Kidney (tissue), 14 donors: ENCODE results near the gene RASSF9. TPM values are rescaled to one million over a fixed set of nuclear protein-coding genes. Genes with fewer than 3 reads are reported as not detected.

Source experiments
- DNase-seq, 5 donors: peaks; one replicate each; pipeline ENCODE4 v3.0.0-alpha.2; 2013 to 2020
- FAIRE-seq: peaks from 2 replicates; lab custom pipeline; 2012; peaks lifted over from hg19 to GRCh38; lab: Jason Lieb, UNC
- H3K27ac ChIP-seq, 2 donors: one replicate each; pipeline ENCODE4 v1.7.0; 2013; ENCODE audit warnings: low read depth in 2 of 2, low read length in 2 of 2, inconsistent platforms in 1 of 2
- H3K27me3 ChIP-seq: one replicate; pipeline ENCODE4 v1.7.1; 2013; ENCODE audit warnings: low read length, inconsistent platforms; ENCODE audit not compliant: control insufficient read depth, insufficient read depth
- H3K36me3 ChIP-seq, 3 donors: one replicate each; pipeline versions ENCODE4 v1.7.0 to v1.7.1; 2013; ENCODE audit warnings: low read length in 3 of 3, control low read depth in 1 of 3, inconsistent platforms in 1 of 3; ENCODE audit not compliant: insufficient read depth in 3 of 3, control insufficient read depth in 2 of 3
- H3K4me1 ChIP-seq, 3 donors: one replicate each; pipeline versions ENCODE4 v1.7.0 to v1.7.1; 2013; ENCODE audit warnings: low read length in 3 of 3, inconsistent platforms in 1 of 3, low read depth in 1 of 3; ENCODE audit not compliant: control insufficient read depth in 2 of 3, insufficient read depth in 2 of 3
- H3K4me3 ChIP-seq, 3 donors: one replicate each; pipeline versions ENCODE4 v1.7.0 to v1.8.1; 2013; ENCODE audit warnings: low read length in 3 of 3, control low read depth in 1 of 3, inconsistent platforms in 1 of 3
- H3K9ac ChIP-seq, 3 donors: one replicate each; pipeline versions ENCODE4 v1.7.0 to v1.7.1; 2013; ENCODE audit warnings: low read length in 3 of 3, control low read depth in 1 of 3, inconsistent platforms in 1 of 3
- H3K9me3 ChIP-seq, 3 donors: one replicate each; pipeline versions ENCODE4 v1.7.0 to v1.7.1; 2013; ENCODE audit warnings: low read length in 3 of 3, control low read depth in 1 of 3, inconsistent platforms in 1 of 3; ENCODE audit not compliant: control insufficient read depth in 2 of 3, insufficient read depth in 1 of 3
- intact Hi-C: fragments of 100-400 bp; cut with DNase I; formaldehyde crosslinking; loops from one replicate; pipeline ENCODE4 v1.11.1; 2022
- polyA plus RNA-seq: library from polyadenylated mRNA; stranded (reverse); fragments of 350-450 nt; fragmentation: Illumina TruSeq; extraction: RNeasy Lipid Tissue Mini Kit (QIAGEN cat#74804); gene quantifications from one replicate; pipeline ENCODE4 v1.2.3, GENCODE V29; 2014; ENCODE audit warnings: low read depth, low replicate concordance; ENCODE audit not compliant: insufficient read depth
- total RNA-seq: library from RNA; stranded (reverse); fragmentation: NEBNext Ultra II Directional; extraction: Animal tissue kit (Norgen Biotek cat#: 25700); gene quantifications from one replicate; pipeline ENCODE4 v1.2.1, GENCODE V29; 2021
- TF ChIP-seq, protein P1 (sequence below): IDR thresholded peaks from 3 replicates; pipeline ENCODE4 v1.5.1; 2012; ENCODE audit warnings: mild to moderate bottlenecking, moderate library complexity, borderline replicate concordance; ENCODE audit not compliant: insufficient read depth; ENCODE audit errors: extremely low read depth
- donor health status: control.
- donor health status: control.
- donor health status: control.
- donor health status: control.
- donor health status: control.
- donor health status: DM: yes; HTN: yes; CAD: no.
- donor health status: Normal renal cell carcinoma (clear cell type).

The RASSF9 gene
- total and polyA plus RNA-seq, 2 donors from 2014 or later, result 1.0 to 10.1 TPM

DNA sequence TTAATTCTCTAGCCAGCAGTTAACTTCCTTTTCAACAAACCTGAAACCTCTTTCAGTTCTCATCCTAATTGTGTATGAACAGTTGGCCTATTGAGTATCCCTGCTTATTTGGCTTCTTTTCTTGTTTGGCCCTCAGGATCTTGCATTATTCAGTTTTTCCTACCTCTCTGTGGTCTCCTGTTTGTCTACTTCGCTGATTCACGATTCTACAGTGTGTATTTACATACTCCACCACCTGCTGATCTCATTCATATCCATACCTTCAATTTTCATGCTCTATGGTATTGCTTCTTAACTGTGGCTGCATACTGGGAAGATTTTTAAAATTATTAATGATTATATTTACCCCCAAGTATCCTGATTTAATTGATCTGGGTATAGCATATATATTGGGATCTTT lies 56.4 kb downstream of the RASSF9 start:
- no peak for DNase-seq
- Histone ChIP-seq H3K4me1 (no peaks in the 10 kb centered on the region), H3K4me3 (no peak overlapping the region), H3K9me3 (no peaks in the 10 kb centered on the region), H3K36me3 (no peaks in the 10 kb centered on the region), H3K27ac (no peak overlapping the region), H3K9ac (no peak overlapping the region), H3K27me3 (no peaks in the 10 kb centered on the region)
- no peak for FAIRE-seq
- intact Hi-C loops, result no loop called here
- TF ChIP-seq, protein P1, sequence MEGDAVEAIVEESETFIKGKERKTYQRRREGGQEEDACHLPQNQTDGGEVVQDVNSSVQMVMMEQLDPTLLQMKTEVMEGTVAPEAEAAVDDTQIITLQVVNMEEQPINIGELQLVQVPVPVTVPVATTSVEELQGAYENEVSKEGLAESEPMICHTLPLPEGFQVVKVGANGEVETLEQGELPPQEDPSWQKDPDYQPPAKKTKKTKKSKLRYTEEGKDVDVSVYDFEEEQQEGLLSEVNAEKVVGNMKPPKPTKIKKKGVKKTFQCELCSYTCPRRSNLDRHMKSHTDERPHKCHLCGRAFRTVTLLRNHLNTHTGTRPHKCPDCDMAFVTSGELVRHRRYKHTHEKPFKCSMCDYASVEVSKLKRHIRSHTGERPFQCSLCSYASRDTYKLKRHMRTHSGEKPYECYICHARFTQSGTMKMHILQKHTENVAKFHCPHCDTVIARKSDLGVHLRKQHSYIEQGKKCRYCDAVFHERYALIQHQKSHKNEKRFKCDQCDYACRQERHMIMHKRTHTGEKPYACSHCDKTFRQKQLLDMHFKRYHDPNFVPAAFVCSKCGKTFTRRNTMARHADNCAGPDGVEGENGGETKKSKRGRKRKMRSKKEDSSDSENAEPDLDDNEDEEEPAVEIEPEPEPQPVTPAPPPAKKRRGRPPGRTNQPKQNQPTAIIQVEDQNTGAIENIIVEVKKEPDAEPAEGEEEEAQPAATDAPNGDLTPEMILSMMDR, result no peak

DNA sequence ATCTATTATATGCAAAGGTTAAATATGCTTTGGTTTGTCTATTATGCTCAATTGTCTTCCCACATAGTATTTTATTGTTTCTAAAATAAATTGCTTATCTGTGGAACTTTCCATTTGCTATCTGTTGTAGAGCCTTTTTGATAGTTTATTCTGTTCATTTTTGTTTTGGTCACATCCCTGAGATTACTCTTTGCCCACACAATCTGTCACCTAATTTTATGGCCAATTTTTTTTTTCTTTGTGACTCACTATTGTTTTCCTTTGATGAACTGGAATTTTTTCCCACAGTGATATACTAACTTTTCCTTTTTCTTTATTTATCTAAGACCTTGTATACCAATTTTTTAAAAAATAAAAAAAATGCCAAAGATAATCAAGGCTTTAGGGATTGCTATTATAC lies 61.1 kb downstream of the RASSF9 start:
- no peak overlapping the region for H3K4me3 ChIP-seq
- H3K27ac ChIP-seq, result no peak overlapping the region
- no peaks in the 10 kb centered on the region for H3K36me3 ChIP-seq
- no peak for FAIRE-seq
- no peaks in the 10 kb centered on the region for H3K9me3 ChIP-seq
- no peaks in the 10 kb centered on the region for H3K27me3 ChIP-seq
- intact Hi-C loops, result no loop called here
- DNase-seq, result no peak
- no peak overlapping the region for H3K9ac ChIP-seq
- TF ChIP-seq, protein P1, result no peak
- no peaks in the 10 kb centered on the region for H3K4me1 ChIP-seq

DNA sequence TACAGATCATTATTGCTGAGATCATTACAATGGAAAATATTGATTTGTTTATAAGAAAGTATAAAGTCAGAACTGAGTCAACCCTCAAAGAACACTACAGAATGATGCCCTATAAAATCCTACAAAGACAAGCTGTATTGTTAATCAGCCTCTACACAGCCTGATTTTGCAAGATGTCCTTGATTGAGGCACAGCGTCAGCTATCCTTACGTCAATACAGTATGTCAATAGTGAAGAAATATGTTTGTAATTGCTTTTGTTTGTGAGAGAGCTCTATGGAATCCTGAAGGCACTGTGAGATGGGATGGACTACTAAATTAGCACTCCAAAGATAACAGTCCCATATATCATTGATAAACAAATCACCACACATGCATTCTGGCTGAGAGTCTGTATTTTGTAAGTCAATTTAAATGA lies 70.7 kb downstream of the RASSF9 start:
- FAIRE-seq, result no peak
- no peak for DNase-seq
- H3K4me1 ChIP-seq, result no peaks in the 10 kb centered on the region
- no peak overlapping the region for H3K27ac ChIP-seq
- TF ChIP-seq, protein P1, result no peak
- no peaks in the 10 kb centered on the region for H3K36me3 ChIP-seq
- H3K4me3 ChIP-seq, result no peak overlapping the region
- intact Hi-C loops, result no loop called here
- no peaks in the 10 kb centered on the region for H3K9me3 ChIP-seq
- H3K27me3 ChIP-seq, result no peaks in the 10 kb centered on the region
- no peak overlapping the region for H3K9ac ChIP-seq

DNA sequence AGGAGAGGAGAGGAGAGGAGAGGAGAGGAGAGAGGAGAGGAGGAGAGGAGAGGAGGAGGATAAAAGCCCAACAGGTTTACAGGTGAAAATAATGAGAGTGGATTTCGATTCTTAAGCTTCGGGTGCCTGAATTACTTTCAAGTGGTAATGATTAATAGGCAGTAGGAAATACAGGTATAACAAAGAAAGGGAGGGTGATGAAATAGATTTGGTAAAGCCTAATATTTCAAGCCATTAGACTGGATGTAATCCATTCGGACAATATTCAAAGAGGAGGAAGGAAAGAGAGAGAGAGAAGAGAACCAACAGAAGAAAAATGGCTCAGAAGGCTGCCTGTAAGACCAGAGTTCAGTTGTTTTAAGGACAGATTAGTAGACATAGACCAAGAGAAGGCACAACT lies 76.6 kb downstream of the RASSF9 start:
- H3K36me3 ChIP-seq, result no peaks in the 10 kb centered on the region
- no peak overlapping the region for H3K27ac ChIP-seq
- H3K27me3 ChIP-seq, result no peaks in the 10 kb centered on the region
- TF ChIP-seq, protein P1, result no peak
- H3K9ac ChIP-seq, result no peak overlapping the region
- H3K4me1 ChIP-seq, result no peaks in the 10 kb centered on the region
- no peaks in the 10 kb centered on the region for H3K9me3 ChIP-seq
- H3K4me3 ChIP-seq, result no peak overlapping the region
- FAIRE-seq, result no peak
- no peak for DNase-seq
- intact Hi-C loops, result no loop called here
